Astrocyte (in vitro differentiated cells and primary cell): Measurements from ENCODE around the gene ACOT11. TPM values are rescaled to one million over a fixed set of nuclear protein-coding genes. Genes with fewer than 3 reads are reported as not detected.

ENCODE experiments used
- DNase-seq: peaks from one replicate; pipeline ENCODE4 v3.0.0-alpha.2; 2010; ENCODE audit warnings: low read depth
- FAIRE-seq: peaks from 2 replicates; lab custom pipeline; 2011; peaks lifted over from hg19 to GRCh38; lab: Jason Lieb, UNC
- H2AFZ ChIP-seq: 2 replicates; pipeline ENCODE4 v1.6.0; 2012; ENCODE audit warnings: low read depth, low read length, inconsistent platforms
- H3K27ac ChIP-seq: 2 replicates; pipeline ENCODE4 v1.5.1; 2011; ENCODE audit warnings: low read depth, low read length, inconsistent platforms
- H3K27me3 ChIP-seq: 2 replicates; pipeline ENCODE4 v1.6.0; 2011; ENCODE audit warnings: low read length, inconsistent platforms; ENCODE audit not compliant: insufficient read depth
- H3K36me3 ChIP-seq: 2 replicates; pipeline ENCODE4 v1.5.1; 2011; ENCODE audit warnings: low read length, inconsistent platforms; ENCODE audit not compliant: insufficient read depth
- H3K4me1 ChIP-seq: 2 replicates; pipeline ENCODE4 v1.5.1; 2011; ENCODE audit warnings: low read length, inconsistent platforms; ENCODE audit not compliant: insufficient read depth
- H3K4me2 ChIP-seq: 2 replicates; pipeline ENCODE4 v1.6.0; 2012; ENCODE audit warnings: low read length, inconsistent platforms
- H3K4me3 ChIP-seq: 2 replicates; pipeline ENCODE4 v1.5.1; 2011; ENCODE audit warnings: low read depth, mild to moderate bottlenecking, low read length, inconsistent platforms; ENCODE audit not compliant: insufficient read depth
- H3K79me2 ChIP-seq: 2 replicates; pipeline ENCODE4 v1.6.0; 2012; ENCODE audit warnings: mild to moderate bottlenecking, low read length, inconsistent platforms; ENCODE audit not compliant: insufficient read depth
- H3K9ac ChIP-seq: 2 replicates; pipeline ENCODE4 v1.6.0; 2012; ENCODE audit warnings: mild to moderate bottlenecking, low read length, inconsistent platforms
- H3K9me3 ChIP-seq: 2 replicates; pipeline ENCODE4 v1.5.1; 2012; ENCODE audit warnings: low read depth, mild to moderate bottlenecking, low read length, inconsistent platforms; ENCODE audit not compliant: insufficient read depth
- H4K20me1 ChIP-seq: 2 replicates; pipeline ENCODE4 v1.6.0; 2012; ENCODE audit warnings: low read length, inconsistent platforms; ENCODE audit not compliant: insufficient read depth
- H3K27ac Mint-ChIP-seq: one replicate; pipeline ENCODE4 v1.8.0; 2021; ENCODE audit warnings: mild to moderate bottlenecking, mixed read lengths; ENCODE audit not compliant: unreplicated experiment
- H3K27me3 Mint-ChIP-seq: one replicate; pipeline ENCODE4 v1.8.0; 2021; ENCODE audit warnings: low read depth, mixed read lengths; ENCODE audit not compliant: unreplicated experiment
- H3K36me3 Mint-ChIP-seq: one replicate; pipeline ENCODE4 v1.8.0; 2021; ENCODE audit warnings: low read depth, mixed read lengths; ENCODE audit not compliant: unreplicated experiment
- H3K4me1 Mint-ChIP-seq: one replicate; pipeline ENCODE4 v1.8.0; 2021; ENCODE audit warnings: low read depth, mixed read lengths; ENCODE audit not compliant: unreplicated experiment
- H3K4me3 Mint-ChIP-seq: one replicate; pipeline ENCODE4 v1.8.0; 2021; ENCODE audit warnings: mild to moderate bottlenecking, moderate library complexity, mixed read lengths; ENCODE audit not compliant: unreplicated experiment
- H3K9me3 Mint-ChIP-seq: one replicate; pipeline ENCODE4 v1.8.0; 2021; ENCODE audit warnings: mild to moderate bottlenecking, mixed read lengths; ENCODE audit not compliant: unreplicated experiment
- CTCF ChIP-seq: IDR thresholded peaks from 2 replicates; pipeline ENCODE4 v1.5.1; 2011; ENCODE audit warnings: low read depth, mild to moderate bottlenecking, inconsistent platforms, low read length, moderate library complexity; ENCODE audit not compliant: insufficient read depth
- EZH2 ChIP-seq: IDR thresholded peaks from 2 replicates; pipeline ENCODE4 v1.6.1; 2012; ENCODE audit warnings: mild to moderate bottlenecking, low read length, inconsistent platforms; ENCODE audit not compliant: insufficient read depth
- total RNA-seq: library from RNA; stranded (reverse); gene quantifications from 2 replicates; pipeline ENCODE4 v1.2.1, GENCODE V29; 2021

ACOT11 gene
- total RNA-seq, 1 donor from 2014 or later = 1.5 TPM

DNA sequence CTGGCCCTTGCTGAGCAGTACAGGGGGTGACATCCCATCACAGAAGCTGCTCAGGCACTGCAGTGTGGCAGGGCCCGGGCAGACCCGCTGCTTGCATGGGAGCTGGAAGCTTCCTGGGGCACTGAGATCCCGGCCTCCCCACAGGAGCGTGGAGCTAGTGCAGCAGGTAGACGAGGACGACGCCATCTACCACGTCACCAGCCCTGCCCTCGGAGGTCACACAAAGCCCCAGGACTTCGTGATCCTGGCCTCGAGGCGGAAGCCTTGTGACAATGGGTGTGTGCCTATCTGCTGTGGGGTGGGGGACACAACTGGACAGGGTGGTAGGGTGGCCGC is 58.9 kb downstream of the ACOT11 start:
- H3K4me2 ChIP-seq = no peak overlapping the region
- TF ChIP-seq CTCF = no peak
- no peak for TF ChIP-seq EZH2
- no peak overlapping the region for H3K27ac ChIP-seq
- no peaks in the 10 kb centered on the region for H3K9me3 ChIP-seq
- H3K27me3 Mint-ChIP-seq = peaks cover 21% of the 10 kb centered on the region
- no peak overlapping the region for H3K4me3 ChIP-seq
- H3K27ac Mint-ChIP-seq = no peak overlapping the region
- peaks cover 7% of the 10 kb centered on the region for H3K4me1 Mint-ChIP-seq
- no peak overlapping the region for H3K9ac ChIP-seq
- no peaks in the 10 kb centered on the region for H3K27me3 ChIP-seq
- no peak overlapping the region for H3K4me3 Mint-ChIP-seq
- H4K20me1 ChIP-seq = no peaks in the 10 kb centered on the region
- peaks cover 4% of the 10 kb centered on the region for H3K36me3 Mint-ChIP-seq
- no peaks in the 10 kb centered on the region for H3K4me1 ChIP-seq
- no peaks in the 10 kb centered on the region for H3K79me2 ChIP-seq
- FAIRE-seq = no peak
- no peaks in the 10 kb centered on the region for H3K9me3 Mint-ChIP-seq
- no peaks in the 10 kb centered on the region for H3K36me3 ChIP-seq
- no peak overlapping the region for H2AFZ ChIP-seq
- DNase-seq = no peak

- H3K36me3 Mint-ChIP-seq = peaks cover 4% of the 10 kb centered on the region
These were observed 60.0 kb downstream of the ACOT11 start for GRCh38 chr1:54607821-54608565.

More at GRCh38 chr1:54607821-54608565, 60.0 kb downstream of the ACOT11 start:
- no peak for DNase-seq
- Histone ChIP-seq H3K9ac (no peak overlapping the region), H3K9me3 (no peaks in the 10 kb centered on the region), H3K27me3 (no peaks in the 10 kb centered on the region), H3K27ac (no peak overlapping the region), H4K20me1 (no peaks in the 10 kb centered on the region), H3K4me2 (no peak overlapping the region), H3K4me1 (no peaks in the 10 kb centered on the region), H3K79me2 (no peaks in the 10 kb centered on the region), H3K4me3 (no peak overlapping the region), H3K36me3 (no peaks in the 10 kb centered on the region), H2AFZ (no peak overlapping the region)
- Mint-ChIP-seq H3K4me1 (peaks cover 7% of the 10 kb centered on the region), H3K9me3 (no peaks in the 10 kb centered on the region), H3K27ac (no peak overlapping the region), H3K27me3 (peaks cover 14% of the 10 kb centered on the region), H3K4me3 (no peak overlapping the region)
- no peak for FAIRE-seq
- TF ChIP-seq EZH2 = no peak
- TF ChIP-seq CTCF = no peak
